Ovary (tissue), 3 donors: Measurements from ENCODE around the gene NELFCD.

ENCODE experiments used
- POLR2A ChIP-seq: fragments of 450-650 bp; IDR thresholded peaks from one replicate; pipeline ENCODE4 v1.6.1; 2017; ENCODE audit warnings: antibody characterized with exemption, mild to moderate bottlenecking, moderate library complexity
- TF ChIP-seq, protein P1 (sequence below), 3 donors: fragments of 450-650 bp in 2 of 3; fragments of 200-600 bp in 1 of 3; IDR thresholded peaks; one replicate each; pipeline versions ENCODE4 v1.5.1 to v1.8.0; 2016 to 2022; ENCODE audit warnings: antibody characterized with exemption in 3 of 3, mild to moderate bottlenecking in 1 of 3
- donor health status: DM: no; HTN: no; CAD: no.

GRCh38 chr20:59006864-59007664, 26.0 kb downstream of the NELFCD start, which contains the start of gene CTSZ:
- TF ChIP-seq, protein P1, sequence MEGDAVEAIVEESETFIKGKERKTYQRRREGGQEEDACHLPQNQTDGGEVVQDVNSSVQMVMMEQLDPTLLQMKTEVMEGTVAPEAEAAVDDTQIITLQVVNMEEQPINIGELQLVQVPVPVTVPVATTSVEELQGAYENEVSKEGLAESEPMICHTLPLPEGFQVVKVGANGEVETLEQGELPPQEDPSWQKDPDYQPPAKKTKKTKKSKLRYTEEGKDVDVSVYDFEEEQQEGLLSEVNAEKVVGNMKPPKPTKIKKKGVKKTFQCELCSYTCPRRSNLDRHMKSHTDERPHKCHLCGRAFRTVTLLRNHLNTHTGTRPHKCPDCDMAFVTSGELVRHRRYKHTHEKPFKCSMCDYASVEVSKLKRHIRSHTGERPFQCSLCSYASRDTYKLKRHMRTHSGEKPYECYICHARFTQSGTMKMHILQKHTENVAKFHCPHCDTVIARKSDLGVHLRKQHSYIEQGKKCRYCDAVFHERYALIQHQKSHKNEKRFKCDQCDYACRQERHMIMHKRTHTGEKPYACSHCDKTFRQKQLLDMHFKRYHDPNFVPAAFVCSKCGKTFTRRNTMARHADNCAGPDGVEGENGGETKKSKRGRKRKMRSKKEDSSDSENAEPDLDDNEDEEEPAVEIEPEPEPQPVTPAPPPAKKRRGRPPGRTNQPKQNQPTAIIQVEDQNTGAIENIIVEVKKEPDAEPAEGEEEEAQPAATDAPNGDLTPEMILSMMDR (IDR thresholded peaks at IDR 0.05): no peak
- no peak for TF ChIP-seq POLR2A
